ENCODE data around the gene PCGF1. TPM values are rescaled to one million over a fixed set of nuclear protein-coding genes. Genes with fewer than 3 reads are reported as not detected.

Gene PCGF1
- total and polyA plus RNA-seq, 2 experiments from 2014 or later = 10.9 to 13.4 TPM

DNA sequence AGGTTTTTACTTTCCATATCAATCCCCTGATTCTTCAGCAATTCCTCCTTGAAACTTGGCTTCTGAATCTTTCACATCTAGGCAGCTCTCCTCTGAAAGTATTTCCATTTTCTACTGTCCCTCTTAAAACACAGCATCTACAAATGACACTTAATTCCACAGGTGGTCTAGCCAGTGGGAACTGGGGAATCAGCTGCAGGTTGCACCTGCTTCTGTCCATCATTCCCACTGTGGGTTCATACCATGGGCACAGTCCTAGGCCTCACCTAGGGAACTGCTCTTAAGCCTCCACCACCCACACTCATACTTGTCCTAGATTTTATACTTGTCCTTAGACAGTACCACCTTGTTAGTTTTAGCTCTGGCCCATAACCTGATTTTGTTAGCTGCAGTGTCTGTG lies 44.0 kb upstream of the PCGF1 start:
- Histone ChIP-seq H3K36me3 (ENCODE audit: insufficient read depth) (no peaks in the 10 kb centered on the region), H4K20me1 (replicated peaks; ENCODE audit: insufficient read depth) (no peaks in the 10 kb centered on the region; the same call in 1 of the 2 replicates), H2AFZ (no peak overlapping the region), H3K27me3 (ENCODE audit: insufficient read depth) (peaks cover 92% of the 10 kb centered on the region), H3K4me1 (ENCODE audit: insufficient read depth) (peaks cover 22% of the 10 kb centered on the region), H3K27ac (ENCODE audit: low read depth) (no peak overlapping the region), H3K4me2 (no peak overlapping the region), H3K4me3 (no peak overlapping the region), H3F3A (replicated peaks; ENCODE audit: low read depth) (peaks cover 9% of the 10 kb centered on the region), H3K79me2 (replicated peaks; ENCODE audit: insufficient read depth) (peaks cover 5% of the 10 kb centered on the region; the same call in 1 of the 2 replicates), H3K9me2 (ENCODE audit: insufficient read depth) (no peaks in the 10 kb centered on the region)
- peaks cover 6% of the 10 kb centered on the region; the same call in 1 of the 3 replicates for H3K36me3 Mint-ChIP-seq (ENCODE audit: low read depth)
- peaks cover 80% of the 10 kb centered on the region for H3K27me3 Mint-ChIP-seq (ENCODE audit: insufficient read depth, low read depth, poor library complexity)
- TF ChIP-seq NANOG (IDR thresholded peaks at IDR 0.05; ENCODE audit: borderline replicate concordance) (no peak), EZH2 (IDR thresholded peaks at IDR 0.05; ENCODE audit: low read depth, unreplicated experiment) (no peak), ZNF114 (CRISPR knock-in tag; IDR thresholded peaks at IDR 0.05) (no peak), POLR2AphosphoS5 (IDR thresholded peaks at IDR 0.05; ENCODE audit: low read depth) (no peak), JUNB (IDR thresholded peaks at IDR 0.05; ENCODE audit: unreplicated experiment) (no peak)
- TF ChIP-seq, protein P1, sequence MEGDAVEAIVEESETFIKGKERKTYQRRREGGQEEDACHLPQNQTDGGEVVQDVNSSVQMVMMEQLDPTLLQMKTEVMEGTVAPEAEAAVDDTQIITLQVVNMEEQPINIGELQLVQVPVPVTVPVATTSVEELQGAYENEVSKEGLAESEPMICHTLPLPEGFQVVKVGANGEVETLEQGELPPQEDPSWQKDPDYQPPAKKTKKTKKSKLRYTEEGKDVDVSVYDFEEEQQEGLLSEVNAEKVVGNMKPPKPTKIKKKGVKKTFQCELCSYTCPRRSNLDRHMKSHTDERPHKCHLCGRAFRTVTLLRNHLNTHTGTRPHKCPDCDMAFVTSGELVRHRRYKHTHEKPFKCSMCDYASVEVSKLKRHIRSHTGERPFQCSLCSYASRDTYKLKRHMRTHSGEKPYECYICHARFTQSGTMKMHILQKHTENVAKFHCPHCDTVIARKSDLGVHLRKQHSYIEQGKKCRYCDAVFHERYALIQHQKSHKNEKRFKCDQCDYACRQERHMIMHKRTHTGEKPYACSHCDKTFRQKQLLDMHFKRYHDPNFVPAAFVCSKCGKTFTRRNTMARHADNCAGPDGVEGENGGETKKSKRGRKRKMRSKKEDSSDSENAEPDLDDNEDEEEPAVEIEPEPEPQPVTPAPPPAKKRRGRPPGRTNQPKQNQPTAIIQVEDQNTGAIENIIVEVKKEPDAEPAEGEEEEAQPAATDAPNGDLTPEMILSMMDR (conservative IDR thresholded peaks at IDR 0.05; ENCODE audit: low read depth in 2 of 2) = no peak
- H3K27ac Mint-ChIP-seq = no peak overlapping the region
- ATAC-seq = no peak
- no peak for DNase-seq (ENCODE audit: low spot score)
- peaks cover 26% of the 10 kb centered on the region for H3K4me1 Mint-ChIP-seq
- peaks cover 3% of the 10 kb centered on the region; the same call in 1 of the 3 replicates for H3K9me3 Mint-ChIP-seq
- H3K4me3 Mint-ChIP-seq = peak overlapping the region; percentile 7; the same call in 2 of the 3 replicates

GRCh38 chr2:74550231-74550630 lies 42.7 kb upstream of the PCGF1 start:
- DNase-seq (ENCODE audit: low spot score) = no peak
- Histone ChIP-seq H2AFZ (no peak overlapping the region), H3K9me2 (ENCODE audit: insufficient read depth) (no peaks in the 10 kb centered on the region), H4K20me1 (replicated peaks; ENCODE audit: insufficient read depth) (peaks cover 4% of the 10 kb centered on the region; the same call in 1 of the 2 replicates), H3K36me3 (ENCODE audit: insufficient read depth) (no peaks in the 10 kb centered on the region), H3K27me3 (ENCODE audit: insufficient read depth) (peaks cover 92% of the 10 kb centered on the region), H3K4me2 (peak overlapping the region; percentile 87), H3F3A (replicated peaks; ENCODE audit: low read depth) (peaks cover 9% of the 10 kb centered on the region), H3K79me2 (replicated peaks; ENCODE audit: insufficient read depth) (peaks cover 5% of the 10 kb centered on the region; the same call in 1 of the 2 replicates), H3K4me1 (ENCODE audit: insufficient read depth) (peaks cover 22% of the 10 kb centered on the region), H3K27ac (ENCODE audit: low read depth) (no peak overlapping the region), H3K4me3 (peak overlapping the region; percentile 84)
- ATAC-seq = no peak
- H3K4me1 Mint-ChIP-seq = peaks cover 26% of the 10 kb centered on the region
- no peak overlapping the region for H3K27ac Mint-ChIP-seq
- peaks cover 6% of the 10 kb centered on the region; the same call in 1 of the 3 replicates for H3K36me3 Mint-ChIP-seq (ENCODE audit: low read depth)
- peaks cover 3% of the 10 kb centered on the region; the same call in 1 of the 3 replicates for H3K9me3 Mint-ChIP-seq
- H3K4me3 Mint-ChIP-seq = peak overlapping the region; percentile 82
- H3K27me3 Mint-ChIP-seq (ENCODE audit: insufficient read depth, low read depth, poor library complexity) = peaks cover 67% of the 10 kb centered on the region
- TF ChIP-seq JUNB (IDR thresholded peaks at IDR 0.05; ENCODE audit: unreplicated experiment) (no peak), NANOG (IDR thresholded peaks at IDR 0.05; ENCODE audit: borderline replicate concordance) (no peak), ZNF462 (CRISPR knock-in tag; IDR thresholded peaks at IDR 0.05) (no peak), ZNF331 (CRISPR knock-in tag; IDR thresholded peaks at IDR 0.05; ENCODE audit: low read depth) (no peak)
- TF ChIP-seq, protein P2, sequence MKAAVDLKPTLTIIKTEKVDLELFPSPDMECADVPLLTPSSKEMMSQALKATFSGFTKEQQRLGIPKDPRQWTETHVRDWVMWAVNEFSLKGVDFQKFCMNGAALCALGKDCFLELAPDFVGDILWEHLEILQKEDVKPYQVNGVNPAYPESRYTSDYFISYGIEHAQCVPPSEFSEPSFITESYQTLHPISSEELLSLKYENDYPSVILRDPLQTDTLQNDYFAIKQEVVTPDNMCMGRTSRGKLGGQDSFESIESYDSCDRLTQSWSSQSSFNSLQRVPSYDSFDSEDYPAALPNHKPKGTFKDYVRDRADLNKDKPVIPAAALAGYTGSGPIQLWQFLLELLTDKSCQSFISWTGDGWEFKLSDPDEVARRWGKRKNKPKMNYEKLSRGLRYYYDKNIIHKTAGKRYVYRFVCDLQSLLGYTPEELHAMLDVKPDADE (IDR thresholded peaks at IDR 0.05) = no peak
